Astrocyte (in vitro differentiated cells and primary cell): ENCODE data around the gene ADAMTS16. TPM values are rescaled to one million over a fixed set of nuclear protein-coding genes. Genes with fewer than 3 reads are reported as not detected.

Experiments
- DNase-seq: peaks from one replicate; pipeline ENCODE4 v3.0.0-alpha.2; 2010; ENCODE audit warnings: low read depth
- FAIRE-seq: peaks from 2 replicates; lab custom pipeline; 2011; peaks lifted over from hg19 to GRCh38; lab: Jason Lieb, UNC
- H2AFZ ChIP-seq: 2 replicates; pipeline ENCODE4 v1.6.0; 2012; ENCODE audit warnings: low read depth, low read length, inconsistent platforms
- H3K27ac ChIP-seq: 2 replicates; pipeline ENCODE4 v1.5.1; 2011; ENCODE audit warnings: low read depth, low read length, inconsistent platforms
- H3K27me3 ChIP-seq: 2 replicates; pipeline ENCODE4 v1.6.0; 2011; ENCODE audit warnings: low read length, inconsistent platforms; ENCODE audit not compliant: insufficient read depth
- H3K36me3 ChIP-seq: 2 replicates; pipeline ENCODE4 v1.5.1; 2011; ENCODE audit warnings: low read length, inconsistent platforms; ENCODE audit not compliant: insufficient read depth
- H3K4me1 ChIP-seq: 2 replicates; pipeline ENCODE4 v1.5.1; 2011; ENCODE audit warnings: low read length, inconsistent platforms; ENCODE audit not compliant: insufficient read depth
- H3K4me2 ChIP-seq: 2 replicates; pipeline ENCODE4 v1.6.0; 2012; ENCODE audit warnings: low read length, inconsistent platforms
- H3K4me3 ChIP-seq: 2 replicates; pipeline ENCODE4 v1.5.1; 2011; ENCODE audit warnings: low read depth, mild to moderate bottlenecking, low read length, inconsistent platforms; ENCODE audit not compliant: insufficient read depth
- H3K79me2 ChIP-seq: 2 replicates; pipeline ENCODE4 v1.6.0; 2012; ENCODE audit warnings: mild to moderate bottlenecking, low read length, inconsistent platforms; ENCODE audit not compliant: insufficient read depth
- H3K9ac ChIP-seq: 2 replicates; pipeline ENCODE4 v1.6.0; 2012; ENCODE audit warnings: mild to moderate bottlenecking, low read length, inconsistent platforms
- H3K9me3 ChIP-seq: 2 replicates; pipeline ENCODE4 v1.5.1; 2012; ENCODE audit warnings: low read depth, mild to moderate bottlenecking, low read length, inconsistent platforms; ENCODE audit not compliant: insufficient read depth
- H4K20me1 ChIP-seq: 2 replicates; pipeline ENCODE4 v1.6.0; 2012; ENCODE audit warnings: low read length, inconsistent platforms; ENCODE audit not compliant: insufficient read depth
- H3K27ac Mint-ChIP-seq: one replicate; pipeline ENCODE4 v1.8.0; 2021; ENCODE audit warnings: mild to moderate bottlenecking, mixed read lengths; ENCODE audit not compliant: unreplicated experiment
- H3K27me3 Mint-ChIP-seq: one replicate; pipeline ENCODE4 v1.8.0; 2021; ENCODE audit warnings: low read depth, mixed read lengths; ENCODE audit not compliant: unreplicated experiment
- H3K36me3 Mint-ChIP-seq: one replicate; pipeline ENCODE4 v1.8.0; 2021; ENCODE audit warnings: low read depth, mixed read lengths; ENCODE audit not compliant: unreplicated experiment
- H3K4me1 Mint-ChIP-seq: one replicate; pipeline ENCODE4 v1.8.0; 2021; ENCODE audit warnings: low read depth, mixed read lengths; ENCODE audit not compliant: unreplicated experiment
- H3K4me3 Mint-ChIP-seq: one replicate; pipeline ENCODE4 v1.8.0; 2021; ENCODE audit warnings: mild to moderate bottlenecking, moderate library complexity, mixed read lengths; ENCODE audit not compliant: unreplicated experiment
- H3K9me3 Mint-ChIP-seq: one replicate; pipeline ENCODE4 v1.8.0; 2021; ENCODE audit warnings: mild to moderate bottlenecking, mixed read lengths; ENCODE audit not compliant: unreplicated experiment
- EZH2 ChIP-seq: IDR thresholded peaks from 2 replicates; pipeline ENCODE4 v1.6.1; 2012; ENCODE audit warnings: mild to moderate bottlenecking, low read length, inconsistent platforms; ENCODE audit not compliant: insufficient read depth
- total RNA-seq: library from RNA; stranded (reverse); gene quantifications from 2 replicates; pipeline ENCODE4 v1.2.1, GENCODE V29; 2021
- TF ChIP-seq, protein P1 (sequence below): IDR thresholded peaks from 2 replicates; pipeline ENCODE4 v1.5.1; 2011; ENCODE audit warnings: low read depth, mild to moderate bottlenecking, inconsistent platforms, low read length, moderate library complexity; ENCODE audit not compliant: insufficient read depth

Gene ADAMTS16
- total RNA-seq, 1 donor from 2014 or later, result 5.7 TPM

DNA sequence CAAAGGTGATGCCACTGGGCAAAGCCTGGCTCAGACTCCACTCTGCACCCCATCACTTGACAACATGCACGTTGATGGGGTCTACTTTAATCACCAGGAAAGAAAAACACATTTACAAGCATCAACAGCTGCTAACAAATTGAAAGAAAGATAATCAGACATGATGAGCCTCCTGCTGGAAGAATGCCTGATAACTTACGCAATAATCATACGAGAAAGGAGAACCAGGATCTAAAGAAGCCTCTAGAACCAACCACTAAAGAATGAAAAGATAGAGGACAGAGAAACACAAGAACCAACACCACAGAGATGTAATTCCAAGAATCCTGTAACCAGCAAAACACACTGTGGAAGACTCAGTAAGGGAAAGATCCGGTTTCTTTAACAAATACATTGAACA lies 162.1 kb downstream of the ADAMTS16 start:
- no peak overlapping the region for H3K9ac ChIP-seq
- H3K36me3 Mint-ChIP-seq, result peaks cover 6% of the 10 kb centered on the region

DNA sequence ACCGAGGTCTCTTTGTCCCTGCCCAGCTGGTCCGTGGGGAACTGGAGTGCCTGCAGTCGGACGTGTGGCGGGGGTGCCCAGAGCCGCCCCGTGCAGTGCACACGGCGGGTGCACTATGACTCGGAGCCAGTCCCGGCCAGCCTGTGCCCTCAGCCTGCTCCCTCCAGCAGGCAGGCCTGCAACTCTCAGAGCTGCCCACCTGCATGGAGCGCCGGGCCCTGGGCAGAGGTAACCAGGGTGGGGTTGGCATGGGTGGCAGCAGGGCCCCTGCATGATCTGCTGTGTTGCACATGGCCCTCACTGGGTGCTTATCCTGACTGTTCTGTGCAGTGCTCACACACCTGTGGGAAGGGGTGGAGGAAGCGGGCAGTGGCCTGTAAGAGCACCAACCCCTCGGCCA lies 163.1 kb downstream of the ADAMTS16 start:
- Mint-ChIP-seq H3K27ac (no peak overlapping the region), H3K4me3 (no peak overlapping the region), H3K9me3 (peaks cover 16% of the 10 kb centered on the region), H3K4me1 (peaks cover 15% of the 10 kb centered on the region), H3K27me3 (no peaks in the 10 kb centered on the region), H3K36me3 (peaks cover 6% of the 10 kb centered on the region)
- FAIRE-seq (no peak), DNase-seq (no peak)
- Histone ChIP-seq H3K9me3 (peaks cover 5% of the 10 kb centered on the region), H3K27me3 (no peaks in the 10 kb centered on the region), H2AFZ (no peak overlapping the region), H3K4me2 (no peak overlapping the region), H3K79me2 (no peaks in the 10 kb centered on the region), H3K4me3 (no peak overlapping the region), H3K36me3 (no peaks in the 10 kb centered on the region), H3K27ac (no peak overlapping the region), H3K4me1 (peaks cover 19% of the 10 kb centered on the region), H3K9ac (no peak overlapping the region), H4K20me1 (no peaks in the 10 kb centered on the region)
- no peak for TF ChIP-seq EZH2
- TF ChIP-seq, protein P1, sequence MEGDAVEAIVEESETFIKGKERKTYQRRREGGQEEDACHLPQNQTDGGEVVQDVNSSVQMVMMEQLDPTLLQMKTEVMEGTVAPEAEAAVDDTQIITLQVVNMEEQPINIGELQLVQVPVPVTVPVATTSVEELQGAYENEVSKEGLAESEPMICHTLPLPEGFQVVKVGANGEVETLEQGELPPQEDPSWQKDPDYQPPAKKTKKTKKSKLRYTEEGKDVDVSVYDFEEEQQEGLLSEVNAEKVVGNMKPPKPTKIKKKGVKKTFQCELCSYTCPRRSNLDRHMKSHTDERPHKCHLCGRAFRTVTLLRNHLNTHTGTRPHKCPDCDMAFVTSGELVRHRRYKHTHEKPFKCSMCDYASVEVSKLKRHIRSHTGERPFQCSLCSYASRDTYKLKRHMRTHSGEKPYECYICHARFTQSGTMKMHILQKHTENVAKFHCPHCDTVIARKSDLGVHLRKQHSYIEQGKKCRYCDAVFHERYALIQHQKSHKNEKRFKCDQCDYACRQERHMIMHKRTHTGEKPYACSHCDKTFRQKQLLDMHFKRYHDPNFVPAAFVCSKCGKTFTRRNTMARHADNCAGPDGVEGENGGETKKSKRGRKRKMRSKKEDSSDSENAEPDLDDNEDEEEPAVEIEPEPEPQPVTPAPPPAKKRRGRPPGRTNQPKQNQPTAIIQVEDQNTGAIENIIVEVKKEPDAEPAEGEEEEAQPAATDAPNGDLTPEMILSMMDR, result no peak

More for the DNA sequence above, 162.1 kb downstream of the ADAMTS16 start:
- Histone ChIP-seq H3K27ac (no peak overlapping the region), H3K9me3 (peaks cover 5% of the 10 kb centered on the region), H3K4me1 (peaks cover 24% of the 10 kb centered on the region), H4K20me1 (no peaks in the 10 kb centered on the region), H3K27me3 (no peaks in the 10 kb centered on the region), H3K79me2 (no peaks in the 10 kb centered on the region), H3K4me2 (no peak overlapping the region), H3K4me3 (no peak overlapping the region), H2AFZ (no peak overlapping the region), H3K36me3 (no peaks in the 10 kb centered on the region)
- no peak for FAIRE-seq
- TF ChIP-seq, protein P1, result no peak
- TF ChIP-seq EZH2, result no peak
- H3K27ac Mint-ChIP-seq, result no peak overlapping the region
- peaks cover 24% of the 10 kb centered on the region for H3K4me1 Mint-ChIP-seq
- H3K9me3 Mint-ChIP-seq, result peaks cover 16% of the 10 kb centered on the region
- no peak overlapping the region for H3K4me3 Mint-ChIP-seq
- no peak for DNase-seq
- no peaks in the 10 kb centered on the region for H3K27me3 Mint-ChIP-seq

DNA sequence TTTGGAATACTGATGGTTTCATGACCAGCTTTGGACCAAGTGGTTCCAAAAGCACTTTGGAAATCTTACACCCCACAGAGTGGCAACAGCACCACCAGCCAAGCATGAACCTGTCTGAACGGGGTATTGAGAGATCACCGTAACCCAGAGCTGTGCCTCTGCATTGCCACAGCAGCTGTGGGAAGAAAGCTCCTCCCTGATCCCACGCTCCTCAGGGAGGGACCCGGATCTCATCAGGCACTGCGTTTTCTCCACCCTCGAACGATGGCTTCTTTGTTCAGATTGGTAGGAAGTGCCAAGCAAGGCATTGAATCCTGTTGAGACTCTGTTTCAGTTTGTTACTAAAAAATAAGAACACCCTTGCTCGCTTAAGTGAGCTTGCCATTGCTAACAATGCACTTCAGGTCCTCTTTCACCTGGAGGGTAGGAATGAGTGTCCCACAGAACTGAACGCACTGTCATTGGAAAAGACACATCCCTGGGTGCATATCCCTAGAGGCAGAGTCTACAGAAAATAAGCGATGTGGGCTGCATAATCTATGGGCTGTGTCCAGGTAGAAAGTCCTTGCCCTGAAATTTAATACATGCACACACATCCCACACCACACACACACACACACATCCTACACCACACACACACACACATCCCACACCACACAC lies 164.4 kb downstream of the ADAMTS16 start:
- Mint-ChIP-seq H3K36me3 (peaks cover 6% of the 10 kb centered on the region), H3K4me1 (peaks cover 11% of the 10 kb centered on the region), H3K9me3 (peaks cover 16% of the 10 kb centered on the region), H3K27ac (no peak overlapping the region), H3K4me3 (no peak overlapping the region), H3K27me3 (no peaks in the 10 kb centered on the region)
- Histone ChIP-seq H3K4me1 (peaks cover 10% of the 10 kb centered on the region), H3K9ac (no peak overlapping the region), H3K27ac (no peak overlapping the region), H3K79me2 (no peaks in the 10 kb centered on the region), H3K4me3 (no peak overlapping the region), H3K36me3 (no peaks in the 10 kb centered on the region), H3K27me3 (no peaks in the 10 kb centered on the region), H4K20me1 (no peaks in the 10 kb centered on the region), H2AFZ (no peak overlapping the region), H3K4me2 (no peak overlapping the region), H3K9me3 (peaks cover 5% of the 10 kb centered on the region)
- DNase-seq, result no peak
- no peak for FAIRE-seq
- no peak for TF ChIP-seq EZH2
- TF ChIP-seq, protein P1, result no peak
